ENCODE measurements around the gene FSTL5. TPM values are rescaled to one million over a fixed set of nuclear protein-coding genes. Genes with fewer than 3 reads are reported as not detected.

Gene FSTL5
- total and polyA plus RNA-seq, 2 experiments from 2014 or later: 0.29 to 0.57 TPM

GRCh38 chr4:161869511-161869910 lies 294.3 kb downstream of the FSTL5 start:
- H4K20me1 ChIP-seq (ENCODE audit: insufficient read depth, poor library complexity, severe bottlenecking): no peaks in the 10 kb centered on the region
- H3K9me3 ChIP-seq (ENCODE audit: low read depth): no peaks in the 10 kb centered on the region
- H3K4me1 ChIP-seq (ENCODE audit: insufficient read depth): no peaks in the 10 kb centered on the region
- no peak overlapping the region for H2AFZ ChIP-seq
- no peak for TF ChIP-seq CTCF (IDR thresholded peaks at IDR 0.05; ENCODE audit: poor library complexity)
- TF ChIP-seq EZH2phosphoT487 (IDR thresholded peaks at IDR 0.05; ENCODE audit: low read depth, severe bottlenecking, unreplicated experiment): no peak
- no peak for TF ChIP-seq EZH2 (IDR thresholded peaks at IDR 0.05; ENCODE audit: borderline replicate concordance)
- H3K79me2 ChIP-seq: no peaks in the 10 kb centered on the region
- no peak overlapping the region for H3K4me2 ChIP-seq
- no peak overlapping the region for H3K27ac ChIP-seq
- DNase-seq (ENCODE audit: low spot score): no peak
- no peaks in the 10 kb centered on the region for H3K9me2 ChIP-seq (replicated peaks; ENCODE audit: insufficient read depth)
- H3K4me3 ChIP-seq: no peak overlapping the region
- WGBS (ENCODE audit: low lambda C conversion rate, missing lambda C conversion rate): 85% methylated on average over 2 of the region's 2 CpGs
- H3K27me3 ChIP-seq: no peaks in the 10 kb centered on the region
- H3K36me3 ChIP-seq (replicated peaks; ENCODE audit: insufficient read depth, low read depth): no peaks in the 10 kb centered on the region

GRCh38 chr4:161856711-161857326 lies 307.0 kb downstream of the FSTL5 start:
- H3K79me2 ChIP-seq: no peaks in the 10 kb centered on the region
- no peak overlapping the region for H3K27ac ChIP-seq
- H2AFZ ChIP-seq: no peak overlapping the region
- H3K27me3 ChIP-seq: no peaks in the 10 kb centered on the region
- TF ChIP-seq EZH2phosphoT487 (IDR thresholded peaks at IDR 0.05; ENCODE audit: low read depth, severe bottlenecking, unreplicated experiment): no peak
- TF ChIP-seq EZH2 (IDR thresholded peaks at IDR 0.05; ENCODE audit: borderline replicate concordance): no peak
- TF ChIP-seq CTCF (IDR thresholded peaks at IDR 0.05; ENCODE audit: poor library complexity): no peak
- H3K36me3 ChIP-seq (replicated peaks; ENCODE audit: insufficient read depth, low read depth): no peaks in the 10 kb centered on the region
- 77% methylated on average over 1 of the region's 1 CpG for WGBS (ENCODE audit: low lambda C conversion rate, missing lambda C conversion rate)
- H3K4me3 ChIP-seq: no peak overlapping the region
- H3K4me2 ChIP-seq: no peak overlapping the region
- H3K4me1 ChIP-seq (ENCODE audit: insufficient read depth): no peaks in the 10 kb centered on the region
- H4K20me1 ChIP-seq (ENCODE audit: insufficient read depth, poor library complexity, severe bottlenecking): no peaks in the 10 kb centered on the region
- H3K9me2 ChIP-seq (replicated peaks; ENCODE audit: insufficient read depth): no peaks in the 10 kb centered on the region
- H3K9me3 ChIP-seq (ENCODE audit: low read depth): no peaks in the 10 kb centered on the region
- DNase-seq (ENCODE audit: low spot score): no peak

- Histone ChIP-seq H3K9me3 (ENCODE audit: low read depth) (no peaks in the 10 kb centered on the region), H3K27ac (no peak overlapping the region), H3K4me3 (no peak overlapping the region), H3K27me3 (no peaks in the 10 kb centered on the region), H3K79me2 (no peaks in the 10 kb centered on the region), H2AFZ (no peak overlapping the region), H3K9me2 (replicated peaks; ENCODE audit: insufficient read depth) (no peaks in the 10 kb centered on the region), H4K20me1 (ENCODE audit: insufficient read depth, poor library complexity, severe bottlenecking) (no peaks in the 10 kb centered on the region), H3K36me3 (replicated peaks; ENCODE audit: insufficient read depth, low read depth) (no peaks in the 10 kb centered on the region), H3K4me2 (no peak overlapping the region), H3K4me1 (ENCODE audit: insufficient read depth) (no peaks in the 10 kb centered on the region)
- TF ChIP-seq CTCF (IDR thresholded peaks at IDR 0.05; ENCODE audit: poor library complexity): no peak
- DNase-seq (ENCODE audit: low spot score): no peak
- 36% methylated on average over 1 of the region's 1 CpG for WGBS (ENCODE audit: low lambda C conversion rate, missing lambda C conversion rate)
Measured at GRCh38 chr4:161850631-161851030, 313.2 kb downstream of the FSTL5 start.

GRCh38 chr4:161841759-161842158 lies 322.0 kb downstream of the FSTL5 start:
- Histone ChIP-seq H4K20me1 (ENCODE audit: insufficient read depth, poor library complexity, severe bottlenecking) (no peaks in the 10 kb centered on the region), H3K36me3 (replicated peaks; ENCODE audit: insufficient read depth, low read depth) (no peaks in the 10 kb centered on the region), H3K4me2 (no peak overlapping the region), H3K9me2 (replicated peaks; ENCODE audit: insufficient read depth) (no peaks in the 10 kb centered on the region), H3K27ac (no peak overlapping the region), H3K79me2 (no peaks in the 10 kb centered on the region), H3K4me3 (no peak overlapping the region), H2AFZ (no peak overlapping the region), H3K9me3 (ENCODE audit: low read depth) (no peaks in the 10 kb centered on the region), H3K4me1 (ENCODE audit: insufficient read depth) (no peaks in the 10 kb centered on the region), H3K27me3 (no peaks in the 10 kb centered on the region)
- DNase-seq (ENCODE audit: low spot score): no peak
- 83% methylated on average over 4 of the region's 4 CpGs for WGBS (ENCODE audit: low lambda C conversion rate, missing lambda C conversion rate)
- TF ChIP-seq EZH2phosphoT487 (IDR thresholded peaks at IDR 0.05; ENCODE audit: low read depth, severe bottlenecking, unreplicated experiment) (no peak), CTCF (IDR thresholded peaks at IDR 0.05; ENCODE audit: poor library complexity) (no peak)

All from hepatocyte (in vitro differentiated cells).